ENCODE data around the gene ZNF641.

Gene ZNF641

GRCh38 chr12:48350249-48351021 is at the start of gene ZNF641:
Gene ZNF641, minus strand, starts transcription at chr12:48350919. Its CDS starts 2,829 bp downstream, at chr12:48348090.
- DNase-seq, result peak in 54 of 56 donors; percentile 37 to 89 (median 74)

GRCh38 chr12:48390026-48390425 is 39.3 kb upstream of the ZNF641 start:
- no peak for DNase-seq

GRCh38 chr12:48389409-48389808 is 38.7 kb upstream of the ZNF641 start:
- DNase-seq, result no peak

GRCh38 chr12:48388938-48389337 is 38.2 kb upstream of the ZNF641 start:
- no peak for DNase-seq

GRCh38 chr12:48388460-48388859 is 37.7 kb upstream of the ZNF641 start:
- no peak for DNase-seq

GRCh38 chr12:48380596-48380995 is 29.9 kb upstream of the ZNF641 start:
- no peak for DNase-seq

- DNase-seq, result no peak
These were observed 29.1 kb upstream of the ZNF641 start for GRCh38 chr12:48379794-48380193.

- no peak for DNase-seq
These were observed 26.9 kb upstream of the ZNF641 start for GRCh38 chr12:48377646-48378045.

- DNase-seq, result no peak
These were observed 23.4 kb upstream of the ZNF641 start for GRCh38 chr12:48374164-48374563.

GRCh38 chr12:48366131-48366530 is 15.4 kb upstream of the ZNF641 start:
- DNase-seq, result no peak

- no peak for DNase-seq
These were observed 11.1 kb upstream of the ZNF641 start for GRCh38 chr12:48361664-48362339.

GRCh38 chr12:48358937-48359513 is 8.3 kb upstream of the ZNF641 start:
- no peak for DNase-seq

- DNase-seq, result no peak
These were observed 5.5 kb upstream of the ZNF641 start for GRCh38 chr12:48356041-48356768.

GRCh38 chr12:48352157-48352760 is 1.5 kb upstream of the ZNF641 start:
- no peak for DNase-seq

GRCh38 chr12:48351022-48351708 is 446 bp upstream of the ZNF641 start:
- DNase-seq, result peak in 19 of 56 donors; percentile 47 to 88 (median 69)

GRCh38 chr12:48349471-48349870 is 1.2 kb downstream of the ZNF641 start:
- no peak for DNase-seq

GRCh38 chr12:48342980-48343379 is 7.7 kb downstream of the ZNF641 start:
- DNase-seq, result peak in 1 of 56 donors; percentile 5

GRCh38 chr12:48340943-48341342 is 9.8 kb downstream of the ZNF641 start:
- no peak for DNase-seq

GRCh38 chr12:48339442-48340117 is 11.1 kb downstream of the ZNF641 start:
- DNase-seq, result no peak

- no peak for DNase-seq
These were observed 14.2 kb downstream of the ZNF641 start for GRCh38 chr12:48336564-48336963.
